MM.1S (cell line): ENCODE measurements around the gene SMC4.

Experiments used
- DNase-seq: peaks from one replicate; pipeline ENCODE4 v3.0.0-alpha.2; 2015
- H2AFZ ChIP-seq: fragments of 300-600 bp; sonication (generic); 2 replicates; pipeline ENCODE4 v1.6.0; 2016; ENCODE audit warnings: antibody characterized with exemption, low read length
- H3F3A ChIP-seq: fragments of 300-600 bp; sonication (generic); 2 replicates; pipeline ENCODE4 v1.6.1; 2016; ENCODE audit warnings: mild to moderate bottlenecking, antibody characterized with exemption, low read length, moderate library complexity, mixed read lengths; ENCODE audit not compliant: insufficient read depth
- H3K27ac ChIP-seq: fragments of 300-600 bp; sonication (generic); 2 replicates; pipeline ENCODE4 v1.5.1; 2016; ENCODE audit warnings: mild to moderate bottlenecking, low read length
- H3K27me3 ChIP-seq: fragments of 300-600 bp; sonication (generic); replicated peaks from 2 replicates; pipeline ENCODE4 v1.6.0; 2016; ENCODE audit warnings: low read length; ENCODE audit not compliant: insufficient read depth
- H3K36me3 ChIP-seq: fragments of 300-600 bp; sonication (generic); replicated peaks from 2 replicates; pipeline ENCODE4 v1.6.1; 2016; ENCODE audit warnings: mild to moderate bottlenecking, low read length, mixed read lengths; ENCODE audit not compliant: insufficient read depth
- H3K4me1 ChIP-seq: fragments of 300-600 bp; sonication (generic); 2 replicates; pipeline ENCODE4 v1.6.1; 2016; ENCODE audit warnings: low read length, mixed read lengths
- H3K4me2 ChIP-seq: fragments of 300-600 bp; sonication (generic); 2 replicates; pipeline ENCODE4 v1.6.0; 2016; ENCODE audit warnings: low read depth, low read length
- H3K4me3 ChIP-seq: fragments of 300-600 bp; sonication (generic); 2 replicates; pipeline ENCODE4 v1.5.1; 2016; ENCODE audit warnings: low read length, mixed read lengths
- H3K79me2 ChIP-seq: fragments of 300-600 bp; sonication (generic); 2 replicates; pipeline ENCODE4 v1.6.1; 2016; ENCODE audit warnings: mixed run types, low read length, mixed read lengths
- H3K9ac ChIP-seq: fragments of 300-600 bp; sonication (generic); 2 replicates; pipeline ENCODE4 v1.6.1; 2016; ENCODE audit warnings: low read length, mixed read lengths
- H3K9me2 ChIP-seq: fragments of 300-600 bp; sonication (generic); replicated peaks from 2 replicates; pipeline ENCODE4 v1.6.1; 2016; ENCODE audit warnings: mild to moderate bottlenecking, low read length, mixed read lengths; ENCODE audit not compliant: insufficient read depth
- H3K9me3 ChIP-seq: fragments of 300-600 bp; sonication (generic); replicated peaks from 2 replicates; pipeline ENCODE4 v1.6.1; 2016; ENCODE audit warnings: mild to moderate bottlenecking, low read length, mixed read lengths; ENCODE audit not compliant: insufficient read depth
- H4K20me1 ChIP-seq: fragments of 300-600 bp; sonication (generic); 2 replicates; pipeline ENCODE4 v1.6.1; 2016; ENCODE audit warnings: mild to moderate bottlenecking, low read length, moderate library complexity, mixed read lengths; ENCODE audit not compliant: insufficient read depth
- EZH2 ChIP-seq: fragments of 300-600 bp; sonication (generic); optimal IDR thresholded peaks from 2 replicates; pipeline ENCODE3; 2017; ENCODE audit warnings: low read depth, mild to moderate bottlenecking, antibody characterized with exemption, low read length, mixed read lengths
- EZH2phosphoT487 ChIP-seq: fragments of 300-600 bp; sonication (generic); IDR thresholded peaks from 2 replicates; pipeline ENCODE4 v1.6.1; 2018; ENCODE audit warnings: antibody characterized with exemption, low read length
- TF ChIP-seq, protein P1 (sequence below): fragments of 300-600 bp; sonication (generic); IDR thresholded peaks from 2 replicates; pipeline ENCODE4 v1.5.1; 2016; ENCODE audit warnings: antibody characterized with exemption, low read length, mixed read lengths

The SMC4 gene

DNA sequence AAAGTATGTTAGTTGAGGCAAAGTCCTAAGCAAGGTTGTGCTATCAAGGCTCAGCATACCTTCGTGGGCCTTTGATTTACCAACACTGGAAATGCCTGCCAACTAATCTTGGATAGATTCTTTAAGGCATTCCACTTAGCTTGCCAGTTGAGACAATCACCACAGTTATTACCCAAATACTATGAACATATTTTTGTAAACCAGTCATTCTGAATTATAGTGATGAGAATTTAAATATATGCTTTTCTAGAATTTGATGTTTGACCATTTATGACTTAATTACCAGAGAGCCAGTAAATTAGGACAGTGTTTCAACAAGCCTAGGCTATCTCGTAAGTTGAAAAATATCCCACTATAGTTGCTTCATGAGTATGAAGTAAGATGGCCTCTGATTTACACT is 34.6 kb downstream of the SMC4 start:
- Histone ChIP-seq H3K9me3 (no peaks in the 10 kb centered on the region), H3K4me3 (no peak overlapping the region), H3K79me2 (peaks cover 99% of the 10 kb centered on the region), H3K9me2 (no peaks in the 10 kb centered on the region), H4K20me1 (peaks cover 3% of the 10 kb centered on the region; the same call in 1 of the 2 replicates), H3K27ac (no peak overlapping the region), H3K4me1 (no peaks in the 10 kb centered on the region), H3K9ac (no peak overlapping the region), H3K4me2 (no peak overlapping the region), H3K27me3 (no peaks in the 10 kb centered on the region), H3F3A (peaks cover 86% of the 10 kb centered on the region), H2AFZ (no peak overlapping the region), H3K36me3 (peaks cover 64% of the 10 kb centered on the region)
- DNase-seq: no peak
- TF ChIP-seq EZH2 (no peak), EZH2phosphoT487 (no peak)
- TF ChIP-seq, protein P1, sequence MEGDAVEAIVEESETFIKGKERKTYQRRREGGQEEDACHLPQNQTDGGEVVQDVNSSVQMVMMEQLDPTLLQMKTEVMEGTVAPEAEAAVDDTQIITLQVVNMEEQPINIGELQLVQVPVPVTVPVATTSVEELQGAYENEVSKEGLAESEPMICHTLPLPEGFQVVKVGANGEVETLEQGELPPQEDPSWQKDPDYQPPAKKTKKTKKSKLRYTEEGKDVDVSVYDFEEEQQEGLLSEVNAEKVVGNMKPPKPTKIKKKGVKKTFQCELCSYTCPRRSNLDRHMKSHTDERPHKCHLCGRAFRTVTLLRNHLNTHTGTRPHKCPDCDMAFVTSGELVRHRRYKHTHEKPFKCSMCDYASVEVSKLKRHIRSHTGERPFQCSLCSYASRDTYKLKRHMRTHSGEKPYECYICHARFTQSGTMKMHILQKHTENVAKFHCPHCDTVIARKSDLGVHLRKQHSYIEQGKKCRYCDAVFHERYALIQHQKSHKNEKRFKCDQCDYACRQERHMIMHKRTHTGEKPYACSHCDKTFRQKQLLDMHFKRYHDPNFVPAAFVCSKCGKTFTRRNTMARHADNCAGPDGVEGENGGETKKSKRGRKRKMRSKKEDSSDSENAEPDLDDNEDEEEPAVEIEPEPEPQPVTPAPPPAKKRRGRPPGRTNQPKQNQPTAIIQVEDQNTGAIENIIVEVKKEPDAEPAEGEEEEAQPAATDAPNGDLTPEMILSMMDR: no peak

DNA sequence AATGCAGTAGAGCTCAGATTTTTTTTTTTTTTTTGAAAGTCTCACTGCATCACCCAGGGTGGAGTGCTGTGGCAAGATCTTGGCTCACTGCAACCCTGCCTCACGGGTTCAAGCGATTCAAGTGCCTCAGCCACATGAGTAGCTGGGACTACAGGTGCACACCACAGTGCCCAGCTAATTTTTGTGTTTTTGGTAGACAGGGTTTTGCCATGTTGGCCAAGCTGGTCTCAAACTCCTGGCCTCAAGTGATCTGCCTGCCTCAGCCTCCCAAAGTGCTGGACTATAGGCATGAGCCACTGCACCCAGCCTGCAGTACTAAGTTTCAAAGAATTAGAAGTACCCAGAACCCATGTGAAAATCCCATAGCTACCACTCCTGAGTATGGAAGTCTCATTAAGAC is 35.6 kb downstream of the SMC4 start:
- no peaks in the 10 kb centered on the region for H3K4me1 ChIP-seq
- no peak overlapping the region for H3K4me2 ChIP-seq
- peaks cover 3% of the 10 kb centered on the region; the same call in 1 of the 2 replicates for H4K20me1 ChIP-seq
- H3K79me2 ChIP-seq: peaks cover 99% of the 10 kb centered on the region
- no peak overlapping the region for H3K27ac ChIP-seq
- no peaks in the 10 kb centered on the region for H3K9me3 ChIP-seq
- TF ChIP-seq, protein P1: no peak
- no peak for TF ChIP-seq EZH2phosphoT487
- no peak for TF ChIP-seq EZH2
- no peak overlapping the region for H3K9ac ChIP-seq
- H2AFZ ChIP-seq: no peak overlapping the region
- no peak overlapping the region for H3K4me3 ChIP-seq
- H3K27me3 ChIP-seq: no peaks in the 10 kb centered on the region
- DNase-seq: no peak
- H3K36me3 ChIP-seq: peaks cover 57% of the 10 kb centered on the region
- peaks cover 89% of the 10 kb centered on the region for H3F3A ChIP-seq
- H3K9me2 ChIP-seq: no peaks in the 10 kb centered on the region

DNA sequence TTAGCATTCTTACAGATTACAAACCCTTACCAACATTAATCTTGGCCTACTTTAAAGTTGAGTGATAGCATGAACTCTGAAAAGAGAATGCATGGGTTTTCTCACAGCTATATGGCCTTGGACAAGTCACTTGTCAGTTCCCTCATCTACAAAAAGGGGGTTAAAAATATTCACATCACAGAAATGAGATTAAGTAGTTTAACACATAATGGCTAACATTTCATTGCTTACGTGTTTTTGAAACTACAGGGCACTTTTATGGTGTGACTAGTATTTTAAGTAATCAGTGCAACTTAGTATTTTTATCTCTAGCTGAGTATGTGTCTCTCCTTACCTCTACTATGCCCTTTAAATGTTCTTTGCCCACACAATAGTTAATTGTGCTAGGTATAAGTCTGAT is 36.3 kb downstream of the SMC4 start:
- Histone ChIP-seq H3K4me1 (no peaks in the 10 kb centered on the region), H2AFZ (no peak overlapping the region), H3K4me3 (no peak overlapping the region), H3K9me3 (no peaks in the 10 kb centered on the region), H3K27ac (no peak overlapping the region), H3K9ac (no peak overlapping the region), H3F3A (peaks cover 83% of the 10 kb centered on the region), H3K4me2 (no peak overlapping the region), H3K9me2 (no peaks in the 10 kb centered on the region), H3K36me3 (peaks cover 51% of the 10 kb centered on the region), H3K79me2 (peaks cover 99% of the 10 kb centered on the region), H4K20me1 (peaks cover 3% of the 10 kb centered on the region; the same call in 1 of the 2 replicates), H3K27me3 (no peaks in the 10 kb centered on the region)
- DNase-seq: no peak
- TF ChIP-seq EZH2: no peak
- TF ChIP-seq, protein P1: no peak
- TF ChIP-seq EZH2phosphoT487: no peak
